ENCODE results near the gene UBE3D. TPM values are rescaled to one million over a fixed set of nuclear protein-coding genes. Genes with fewer than 3 reads are reported as not detected.
A peak's percentile ranks its signal among the peaks of the same experiment; 100 is the strongest.

UBE3D gene
- total RNA-seq, 1 donor from 2014 or later: 11.3 TPM

GRCh38 chr6:82996156-82996555 lies 69.5 kb downstream of the UBE3D start:
- Histone ChIP-seq H3K27me3 (ENCODE audit: control insufficient read depth, insufficient read depth, low read length) (no peaks in the 10 kb centered on the region), H3K4me3 (ENCODE audit: low read depth, low read length) (no peak overlapping the region), H3K36me3 (ENCODE audit: control insufficient read depth, insufficient read depth, low read length) (no peaks in the 10 kb centered on the region)
- FAIRE-seq (no peak), DNase-seq (ENCODE audit: low read depth) (no peak)
- TF ChIP-seq CTCF (IDR thresholded peaks at IDR 0.05; ENCODE audit: insufficient read depth, low read length, severe bottlenecking): no peak

- no peaks in the 10 kb centered on the region for H3K36me3 ChIP-seq (ENCODE audit: control insufficient read depth, insufficient read depth, low read length)
- H3K27me3 ChIP-seq (ENCODE audit: control insufficient read depth, insufficient read depth, low read length): no peaks in the 10 kb centered on the region
- FAIRE-seq (no peak), DNase-seq (ENCODE audit: low read depth) (no peak)
- no peak overlapping the region for H3K4me3 ChIP-seq (ENCODE audit: low read depth, low read length)
- TF ChIP-seq CTCF (IDR thresholded peaks at IDR 0.05; ENCODE audit: insufficient read depth, low read length, severe bottlenecking): no peak
Observed at GRCh38 chr6:82995066-82995465, 70.6 kb downstream of the UBE3D start.

- TF ChIP-seq CTCF (IDR thresholded peaks at IDR 0.05; ENCODE audit: insufficient read depth, low read length, severe bottlenecking): no peak
- H3K36me3 ChIP-seq (ENCODE audit: control insufficient read depth, insufficient read depth, low read length): no peaks in the 10 kb centered on the region
- H3K4me3 ChIP-seq (ENCODE audit: low read depth, low read length): no peak overlapping the region
- DNase-seq (ENCODE audit: low read depth) (no peak), FAIRE-seq (no peak)
- no peaks in the 10 kb centered on the region for H3K27me3 ChIP-seq (ENCODE audit: control insufficient read depth, insufficient read depth, low read length)
Observed at GRCh38 chr6:82989736-82990290, 75.8 kb downstream of the UBE3D start.

- peak; percentile 32 for DNase-seq (ENCODE audit: low read depth)
- no peaks in the 10 kb centered on the region for H3K27me3 ChIP-seq (ENCODE audit: control insufficient read depth, insufficient read depth, low read length)
- no peaks in the 10 kb centered on the region for H3K36me3 ChIP-seq (ENCODE audit: control insufficient read depth, insufficient read depth, low read length)
- no peak for TF ChIP-seq CTCF (IDR thresholded peaks at IDR 0.05; ENCODE audit: insufficient read depth, low read length, severe bottlenecking)
- FAIRE-seq: no peak
- no peak overlapping the region for H3K4me3 ChIP-seq (ENCODE audit: low read depth, low read length)
Observed at GRCh38 chr6:82988930-82989351, 76.7 kb downstream of the UBE3D start.

GRCh38 chr6:82987951-82988350 lies 77.7 kb downstream of the UBE3D start:
- no peak overlapping the region for H3K4me3 ChIP-seq (ENCODE audit: low read depth, low read length)
- H3K27me3 ChIP-seq (ENCODE audit: control insufficient read depth, insufficient read depth, low read length): no peaks in the 10 kb centered on the region
- FAIRE-seq: no peak
- H3K36me3 ChIP-seq (ENCODE audit: control insufficient read depth, insufficient read depth, low read length): no peaks in the 10 kb centered on the region
- no peak for DNase-seq (ENCODE audit: low read depth)
- no peak for TF ChIP-seq CTCF (IDR thresholded peaks at IDR 0.05; ENCODE audit: insufficient read depth, low read length, severe bottlenecking)

GRCh38 chr6:82987416-82987815 lies 78.2 kb downstream of the UBE3D start:
- Histone ChIP-seq H3K27me3 (ENCODE audit: control insufficient read depth, insufficient read depth, low read length) (no peaks in the 10 kb centered on the region), H3K36me3 (ENCODE audit: control insufficient read depth, insufficient read depth, low read length) (no peaks in the 10 kb centered on the region), H3K4me3 (ENCODE audit: low read depth, low read length) (no peak overlapping the region)
- FAIRE-seq (no peak), DNase-seq (ENCODE audit: low read depth) (no peak)
- no peak for TF ChIP-seq CTCF (IDR thresholded peaks at IDR 0.05; ENCODE audit: insufficient read depth, low read length, severe bottlenecking)

Data from bronchial epithelial cell (primary cell).